DND-41 (cell line): Measurements from ENCODE around the gene POLDIP3.

Experiments
- ATAC-seq: fragments of 200-7000 bp; cut with Tn5 transposase; 3 replicates; pipeline ENCODE4 v1.9.1; 2021; ENCODE audit warnings: low read depth; ENCODE audit not compliant: insufficient read depth
- DNase-seq: peaks from one replicate; pipeline ENCODE4 v3.0.0-alpha.2; 2020
- H2AFZ ChIP-seq: 2 replicates; pipeline ENCODE4 v1.6.0; 2012; ENCODE audit warnings: low read depth, low read length
- H3K27ac ChIP-seq: 2 replicates; pipeline ENCODE4 v1.5.1; 2012; ENCODE audit warnings: low read length, inconsistent platforms
- H3K27me3 ChIP-seq: fragments of 200-600 bp; sonication (generic); 2 replicates; pipeline ENCODE4 v1.6.0; 2012; ENCODE audit warnings: low read length, mild to moderate bottlenecking, inconsistent platforms; ENCODE audit not compliant: insufficient read depth, poor library complexity
- H3K36me3 ChIP-seq: 2 replicates; pipeline ENCODE4 v1.5.1; 2012; ENCODE audit warnings: low read length, inconsistent platforms; ENCODE audit not compliant: insufficient read depth
- H3K4me1 ChIP-seq: 2 replicates; pipeline ENCODE4 v1.5.1; 2012; ENCODE audit warnings: mild to moderate bottlenecking, low read length; ENCODE audit not compliant: insufficient read depth
- H3K4me2 ChIP-seq: 2 replicates; pipeline ENCODE4 v1.6.0; 2012; ENCODE audit warnings: mild to moderate bottlenecking, moderate library complexity, low read length, inconsistent platforms; ENCODE audit not compliant: insufficient read depth
- H3K4me3 ChIP-seq, 2 experiments: fragments of 200-600 bp in 1 of 2; shearing (Covaris generic) in 1 of 2; 2 replicates each; pipeline ENCODE4 v1.5.1; 2012 to 2016; ENCODE audit warnings: inconsistent platforms in 2 of 2, low read length in 2 of 2, mild to moderate bottlenecking in 2 of 2, low read depth in 1 of 2, moderate library complexity in 1 of 2
- H3K79me2 ChIP-seq: 2 replicates; pipeline ENCODE4 v1.6.0; 2012; ENCODE audit warnings: low read length, inconsistent platforms; ENCODE audit not compliant: insufficient read depth
- H3K9ac ChIP-seq: 2 replicates; pipeline ENCODE4 v1.6.0; 2012; ENCODE audit warnings: low read depth, mild to moderate bottlenecking, inconsistent platforms, low read length, moderate library complexity
- H3K9me3 ChIP-seq: 2 replicates; pipeline ENCODE4 v1.5.1; 2012; ENCODE audit warnings: low read length, moderate library complexity, mild to moderate bottlenecking, inconsistent platforms; ENCODE audit not compliant: insufficient read depth, severe bottlenecking
- H4K20me1 ChIP-seq: 2 replicates; pipeline ENCODE4 v1.6.0; 2012; ENCODE audit warnings: low read length; ENCODE audit not compliant: insufficient read depth
- CTCF ChIP-seq: IDR thresholded peaks from 2 replicates; pipeline ENCODE4 v1.5.1; 2012; ENCODE audit warnings: borderline replicate concordance, low read length, moderate library complexity, mild to moderate bottlenecking; ENCODE audit not compliant: poor library complexity, severe bottlenecking; ENCODE audit errors: extremely low read depth
- EZH2 ChIP-seq: IDR thresholded peaks from 3 replicates; pipeline ENCODE4 v1.6.1; 2012; ENCODE audit warnings: borderline replicate concordance, low read depth, mild to moderate bottlenecking, moderate library complexity, low read length, inconsistent platforms; ENCODE audit not compliant: severe bottlenecking

Gene POLDIP3

GRCh38 chr22:42655693-42656092 is 41.0 kb upstream of the POLDIP3 start:
- Histone ChIP-seq H3K9ac (no peak overlapping the region), H3K4me1 (no peaks in the 10 kb centered on the region), H3K27me3 (no peaks in the 10 kb centered on the region), H3K9me3 (no peaks in the 10 kb centered on the region), H3K4me3 (no peak overlapping the region), H3K27ac (no peak overlapping the region), H4K20me1 (no peaks in the 10 kb centered on the region), H2AFZ (no peak overlapping the region), H3K4me2 (no peak overlapping the region), H3K36me3 (no peaks in the 10 kb centered on the region), H3K79me2 (no peaks in the 10 kb centered on the region)
- ATAC-seq (no peak), DNase-seq (no peak)
- TF ChIP-seq EZH2 (no peak), CTCF (no peak)

GRCh38 chr22:42654436-42655073 is 39.9 kb upstream of the POLDIP3 start:
- Histone ChIP-seq H3K36me3 (no peaks in the 10 kb centered on the region), H3K27me3 (no peaks in the 10 kb centered on the region), H4K20me1 (no peaks in the 10 kb centered on the region), H3K9ac (no peak overlapping the region), H3K4me2 (no peak overlapping the region), H2AFZ (no peak overlapping the region), H3K27ac (no peak overlapping the region), H3K4me1 (peaks cover 8% of the 10 kb centered on the region), H3K4me3 (no peak overlapping the region), H3K79me2 (peaks cover 6% of the 10 kb centered on the region), H3K9me3 (no peaks in the 10 kb centered on the region)
- ATAC-seq: no peak
- DNase-seq: no peak
- TF ChIP-seq EZH2: no peak
- TF ChIP-seq CTCF: no peak

- Histone ChIP-seq H3K4me1 (peaks cover 9% of the 10 kb centered on the region), H3K4me2 (no peak overlapping the region), H3K4me3 (no peak overlapping the region), H3K27me3 (no peaks in the 10 kb centered on the region), H2AFZ (no peak overlapping the region), H3K36me3 (no peaks in the 10 kb centered on the region; the same call in 1 of the 2 replicates), H3K79me2 (peaks cover 8% of the 10 kb centered on the region), H3K27ac (no peak overlapping the region), H4K20me1 (no peaks in the 10 kb centered on the region), H3K9ac (no peak overlapping the region), H3K9me3 (no peaks in the 10 kb centered on the region)
- ATAC-seq: no peak
- TF ChIP-seq EZH2: no peak
- no peak for DNase-seq
These were observed 39.3 kb upstream of the POLDIP3 start for GRCh38 chr22:42653999-42654398.

GRCh38 chr22:42651134-42651533 is 36.5 kb upstream of the POLDIP3 start:
- Histone ChIP-seq H3K79me2 (peaks cover 36% of the 10 kb centered on the region), H3K27ac (no peak overlapping the region), H4K20me1 (peaks cover 21% of the 10 kb centered on the region), H2AFZ (no peak overlapping the region), H3K36me3 (peaks cover 7% of the 10 kb centered on the region), H3K4me2 (no peak overlapping the region), H3K27me3 (no peaks in the 10 kb centered on the region), H3K4me1 (peaks cover 35% of the 10 kb centered on the region), H3K4me3 (no peak overlapping the region), H3K9ac (no peak overlapping the region), H3K9me3 (no peaks in the 10 kb centered on the region)
- no peak for ATAC-seq
- TF ChIP-seq CTCF (no peak), EZH2 (no peak)
- no peak for DNase-seq
